SJSA1 (cell line): ENCODE data around the gene IL32. TPM values are rescaled to one million over a fixed set of nuclear protein-coding genes. Genes with fewer than 3 reads are reported as not detected.
"Not testable (repeated sequence)": the region's sequence is repeated elsewhere in the genome, so short reads cannot be mapped to it uniquely, and the experiment has no call there.

Experiments used
- DNase-seq, 2 experiments: peaks; one replicate each; pipeline ENCODE4 v3.0.0-alpha.2; 2015 to 2020; ENCODE audit warnings: low spot score in 2 of 2, low read depth in 1 of 2
- H3K27ac ChIP-seq: fragments of 250-450 bp; sonication (Bioruptor Pico); 2 replicates; pipeline ENCODE4 v1.5.1; 2020; ENCODE audit warnings: mild to moderate bottlenecking, moderate library complexity
- H3K27me3 ChIP-seq: fragments of 250-450 bp; sonication (Bioruptor Pico); replicated peaks from 2 replicates; pipeline ENCODE4 v1.5.1; 2020; ENCODE audit warnings: mild to moderate bottlenecking, moderate library complexity
- H3K36me3 ChIP-seq: fragments of 250-450 bp; sonication (Bioruptor Pico); 2 replicates; pipeline ENCODE4 v1.5.1; 2020; ENCODE audit warnings: mild to moderate bottlenecking
- H3K4me1 ChIP-seq: fragments of 250-450 bp; sonication (Bioruptor Pico); replicated peaks from 2 replicates; pipeline ENCODE4 v1.6.1; 2021; ENCODE audit warnings: mild to moderate bottlenecking
- H3K4me3 ChIP-seq: fragments of 250-450 bp; sonication (Bioruptor Pico); 2 replicates; pipeline ENCODE4 v1.5.1; 2020; ENCODE audit warnings: mild to moderate bottlenecking
- H3K9me3 ChIP-seq: fragments of 250-450 bp; sonication (Bioruptor Pico); replicated peaks from 2 replicates; pipeline ENCODE4 v1.5.1; 2020; ENCODE audit warnings: mild to moderate bottlenecking
- total RNA-seq: library from RNA; depleted of rRNA; stranded (reverse); fragments of >200 nt; shearing (Covaris generic); gene quantifications from 2 replicates; pipeline ENCODE4 v1.2.3, GENCODE V29; 2014

The IL32 gene
- total RNA-seq, 1 experiment from 2014 or later, result 99.8 TPM

DNA sequence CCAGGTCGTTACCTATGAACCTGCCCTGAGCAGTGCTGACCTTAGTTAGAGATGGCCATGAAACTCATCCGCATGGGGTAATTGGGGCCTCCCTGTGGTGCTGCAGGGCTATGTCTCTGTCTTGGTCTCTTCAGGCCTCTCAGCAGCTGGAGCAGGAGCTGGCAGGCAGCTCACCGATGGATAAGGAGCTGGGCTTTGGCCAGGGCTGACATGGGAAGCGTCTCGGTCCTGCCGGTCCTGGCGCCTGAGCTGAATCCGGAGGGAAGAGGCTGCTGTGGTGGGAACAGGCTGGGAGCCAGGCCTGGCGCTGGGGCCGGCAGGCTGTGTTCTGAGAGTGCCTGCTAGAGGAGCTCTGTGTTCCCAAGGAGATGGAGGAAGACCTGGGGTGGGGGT, 10.1 kb downstream of the IL32 start:
- H3K9me3 ChIP-seq, result no peaks in the 10 kb centered on the region
- H3K4me3 ChIP-seq, result no peak overlapping the region
- DNase-seq, result no peak
- H3K4me1 ChIP-seq, result peaks cover 4% of the 10 kb centered on the region; the same call in 1 of the 2 replicates
- no peaks in the 10 kb centered on the region for H3K36me3 ChIP-seq
- peaks cover 12% of the 10 kb centered on the region; the same call in 1 of the 2 replicates for H3K27me3 ChIP-seq
- no peak overlapping the region for H3K27ac ChIP-seq

DNA sequence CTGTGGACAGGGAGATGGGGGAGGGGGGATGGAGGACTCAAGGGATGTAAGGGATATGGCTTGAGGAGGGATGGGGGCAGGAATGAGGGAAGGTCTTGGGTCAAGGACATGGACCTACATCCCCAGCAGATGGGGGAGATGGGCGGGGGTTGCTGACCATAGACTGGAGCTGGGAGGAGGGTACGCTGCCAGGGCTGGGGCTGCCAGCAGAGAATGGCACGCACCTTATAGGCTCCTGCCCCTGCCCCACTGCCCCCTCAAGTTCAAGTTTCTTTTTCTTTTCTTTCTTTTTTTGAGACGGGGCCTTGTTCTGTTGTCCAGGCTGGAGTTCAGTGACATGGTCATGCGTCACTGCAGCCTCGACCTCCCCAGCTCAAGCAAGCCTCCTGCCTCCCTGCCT, 10.5 kb downstream of the IL32 start:
- H3K36me3 ChIP-seq, H3K4me1 ChIP-seq, H3K9me3 ChIP-seq, H3K4me3 ChIP-seq, H3K27ac ChIP-seq, DNase-seq: not testable (repeated sequence)
- peaks cover 12% of the 10 kb centered on the region; the same call in 1 of the 2 replicates for H3K27me3 ChIP-seq

DNA sequence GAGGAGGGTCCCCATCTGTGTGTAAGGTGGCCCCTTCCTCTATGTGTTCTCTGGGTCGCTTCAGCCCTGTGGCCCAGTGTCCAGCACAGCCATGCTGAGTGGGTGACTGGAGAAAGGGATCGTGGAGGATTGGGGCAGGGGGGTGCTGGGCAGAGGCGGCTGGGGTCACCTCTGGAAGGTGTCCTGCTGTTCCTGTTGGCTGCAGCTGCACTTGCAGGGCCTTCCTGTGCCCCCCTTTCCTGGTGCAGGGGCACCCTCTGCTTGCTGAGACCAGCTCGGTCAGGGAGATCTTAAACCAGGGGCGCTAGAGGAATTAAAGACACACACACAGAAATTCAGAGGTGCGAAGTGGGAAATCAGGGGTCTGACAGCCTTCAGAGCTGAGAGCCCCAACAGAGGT, 11.1 kb downstream of the IL32 start:
- peaks cover 12% of the 10 kb centered on the region; the same call in 1 of the 2 replicates for H3K27me3 ChIP-seq
- H3K4me1 ChIP-seq, result peaks cover 4% of the 10 kb centered on the region; the same call in 1 of the 2 replicates
- no peak overlapping the region for H3K27ac ChIP-seq
- DNase-seq, result no peak
- no peaks in the 10 kb centered on the region for H3K36me3 ChIP-seq
- no peaks in the 10 kb centered on the region for H3K9me3 ChIP-seq
- H3K4me3 ChIP-seq, result no peak overlapping the region

DNA sequence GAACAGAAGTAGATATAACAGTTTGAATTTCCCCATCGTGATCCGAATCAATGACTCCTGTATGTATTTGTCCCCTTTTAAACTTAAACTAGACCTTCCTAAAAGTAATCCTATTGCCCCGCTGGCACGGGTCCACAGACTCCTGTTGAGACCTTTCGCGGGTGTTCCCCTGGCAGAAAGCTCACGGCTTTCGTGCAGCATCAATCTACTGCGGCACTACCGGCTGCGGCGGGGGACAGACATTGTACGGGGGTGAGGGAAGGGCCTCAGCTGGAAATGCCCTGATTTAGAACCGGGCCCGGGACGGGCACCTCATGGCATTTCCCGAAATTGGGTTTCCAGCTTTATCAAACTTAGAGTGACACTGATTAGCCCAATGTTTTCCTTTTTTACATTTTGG, 14.6 kb downstream of the IL32 start:
- Histone ChIP-seq H3K36me3 (no peaks in the 10 kb centered on the region), H3K27ac (no peak overlapping the region), H3K9me3 (no peaks in the 10 kb centered on the region), H3K27me3 (peaks cover 12% of the 10 kb centered on the region; the same call in 1 of the 2 replicates), H3K4me3 (no peak overlapping the region), H3K4me1 (peaks cover 4% of the 10 kb centered on the region; the same call in 1 of the 2 replicates)
- no peak for DNase-seq

DNA sequence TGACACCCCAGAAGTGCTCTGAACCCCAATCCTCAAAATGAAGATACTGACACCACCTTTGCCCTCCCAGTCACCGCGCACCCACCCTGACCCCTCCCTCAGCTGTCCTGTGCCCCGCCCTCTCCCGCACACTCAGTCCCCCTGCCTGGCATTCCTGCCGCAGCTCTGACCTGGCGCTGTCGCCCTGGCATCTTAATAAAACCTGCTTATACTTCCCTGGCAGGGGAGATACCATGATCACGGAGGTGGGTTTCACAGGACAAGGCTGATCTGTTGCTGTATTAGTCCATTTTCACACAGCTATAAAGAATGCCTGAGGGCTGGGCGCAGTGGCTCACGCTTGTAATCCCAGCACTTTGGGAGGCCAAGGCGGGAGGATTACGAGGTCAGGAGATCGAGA, 16.5 kb downstream of the IL32 start:
- H3K4me3 ChIP-seq, H3K27ac ChIP-seq, DNase-seq, H3K4me1 ChIP-seq, H3K9me3 ChIP-seq, H3K36me3 ChIP-seq: not testable (repeated sequence)
- H3K27me3 ChIP-seq, result peaks cover 15% of the 10 kb centered on the region; the same call in 1 of the 2 replicates

DNA sequence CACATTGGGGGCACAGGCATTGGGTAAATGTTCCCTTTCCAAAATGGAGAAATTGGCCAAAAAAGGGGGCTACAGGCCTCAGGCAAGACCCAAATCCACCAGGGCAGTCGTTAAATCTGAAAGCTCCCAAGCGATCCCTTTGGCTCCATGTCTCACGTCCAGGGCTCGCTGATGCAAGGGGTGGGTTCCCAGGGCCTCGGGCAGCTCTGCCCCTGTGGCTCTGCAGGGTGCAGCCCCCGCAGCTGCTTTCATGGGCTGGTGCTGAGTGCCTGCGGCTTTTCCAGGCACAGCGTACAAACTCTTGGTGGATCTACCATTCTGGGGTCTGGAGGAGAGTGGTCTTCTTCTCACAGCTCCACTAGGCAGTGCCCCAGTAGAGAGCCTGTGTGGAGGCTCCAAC, 18.0 kb downstream of the IL32 start:
- not testable (repeated sequence) for H3K36me3 ChIP-seq, DNase-seq, H3K4me1 ChIP-seq, H3K27me3 ChIP-seq, H3K9me3 ChIP-seq, H3K4me3 ChIP-seq, H3K27ac ChIP-seq

DNA sequence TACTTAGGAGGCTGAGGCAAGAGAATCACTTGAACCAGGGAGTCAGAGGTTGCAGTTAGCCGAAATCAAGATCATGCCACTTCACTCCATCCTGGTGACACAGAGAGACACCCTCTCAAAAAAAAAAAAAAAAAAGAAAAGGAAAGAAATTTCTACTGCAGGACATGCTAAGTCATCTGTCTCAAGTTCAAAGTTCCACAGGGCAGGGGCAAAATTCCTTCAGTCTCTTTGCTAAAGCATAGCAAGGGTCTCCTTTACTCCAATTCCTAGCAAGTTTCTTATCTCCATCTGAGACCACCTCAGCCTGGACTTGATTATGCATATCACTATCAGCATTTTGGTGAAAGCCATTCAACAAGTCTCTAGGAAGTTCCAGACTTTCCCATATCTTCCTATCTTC, 19.1 kb downstream of the IL32 start:
- Histone ChIP-seq H3K4me1 (no peaks in the 10 kb centered on the region), H3K4me3 (no peak overlapping the region), H3K9me3 (no peaks in the 10 kb centered on the region), H3K27me3 (0 out of 2 replicates have a peak, but pooled peaks cover 3% of the 10 kb centered on the region), H3K27ac (no peak overlapping the region), H3K36me3 (no peaks in the 10 kb centered on the region)
- no peak for DNase-seq

DNA sequence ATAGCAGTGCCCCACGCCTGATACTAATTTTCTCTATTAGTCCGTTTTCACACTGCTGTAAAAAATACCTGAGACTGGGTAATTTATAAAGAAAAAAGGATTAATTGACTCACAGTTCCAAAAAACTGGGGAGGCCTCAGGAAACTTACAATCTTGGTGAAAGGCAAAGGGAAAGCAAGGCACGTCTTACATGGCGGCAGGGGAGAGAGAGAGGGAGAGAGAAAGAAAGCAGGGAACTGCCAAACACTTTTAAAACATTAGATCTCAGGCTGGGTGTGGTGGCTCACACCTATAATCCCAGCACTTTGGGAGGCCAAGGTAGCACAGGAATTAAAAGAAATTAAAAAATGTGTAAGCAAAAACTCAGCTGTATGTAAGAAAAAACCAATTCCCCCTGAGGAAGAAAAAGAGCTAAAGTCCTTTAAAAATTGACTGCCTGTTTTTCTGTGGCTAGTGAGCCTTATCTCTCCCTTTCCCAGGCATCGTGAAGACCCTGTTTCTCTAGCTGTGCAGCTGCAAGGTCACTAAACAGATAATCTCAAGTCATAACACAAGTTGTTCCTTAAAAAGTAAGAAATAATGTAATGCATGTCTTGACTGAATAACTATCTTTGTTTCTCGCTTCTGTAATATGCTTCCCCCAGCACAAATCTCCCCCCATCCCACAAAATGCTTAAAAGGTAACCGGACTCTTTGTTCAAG, 19.7 kb downstream of the IL32 start:
- Histone ChIP-seq H3K27me3 (0 out of 2 replicates have a peak, but pooled peaks cover 3% of the 10 kb centered on the region), H3K4me1 (no peaks in the 10 kb centered on the region)

DNA sequence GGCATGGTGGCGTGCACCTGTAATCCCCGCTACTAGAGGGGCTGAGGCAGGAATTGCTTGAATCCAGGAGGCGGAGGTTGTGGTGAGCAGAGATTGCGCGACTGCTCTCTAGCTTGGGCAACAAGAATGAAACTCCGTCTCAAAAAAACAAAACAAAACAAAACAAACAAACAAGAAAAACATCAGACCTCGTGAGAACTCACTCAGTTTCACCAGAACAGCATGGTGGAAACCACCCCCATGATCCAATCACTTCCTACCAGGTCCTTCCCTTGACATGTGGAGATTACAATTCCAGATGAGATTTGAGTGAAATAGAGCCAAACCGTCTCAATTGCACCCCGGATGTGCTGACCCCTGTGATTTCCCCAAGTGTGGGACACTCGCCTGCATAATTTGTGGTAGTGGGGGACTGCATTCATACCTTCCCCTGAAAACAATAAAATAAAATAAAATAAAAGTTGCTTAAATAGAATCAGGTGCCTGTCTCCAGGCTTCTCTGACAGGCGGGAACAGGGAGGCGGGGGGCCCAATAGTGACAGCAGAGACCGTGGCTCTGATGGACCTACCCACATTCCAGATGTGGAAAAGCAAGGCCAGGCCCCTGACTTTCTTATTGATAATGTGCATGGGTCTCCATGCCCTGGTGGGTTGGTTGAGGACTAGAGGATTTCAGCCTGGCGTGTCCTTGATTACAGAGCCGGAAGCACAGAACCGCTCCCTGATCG, 20.6 kb downstream of the IL32 start:
- DNase-seq, result no peak
- no peaks in the 10 kb centered on the region for H3K4me1 ChIP-seq
- no peaks in the 10 kb centered on the region for H3K36me3 ChIP-seq
- no peaks in the 10 kb centered on the region for H3K9me3 ChIP-seq
- H3K4me3 ChIP-seq, result no peak overlapping the region
- no peak overlapping the region for H3K27ac ChIP-seq
- 0 out of 2 replicates have a peak, but pooled peaks cover 3% of the 10 kb centered on the region for H3K27me3 ChIP-seq

More for the DNA sequence above, 19.7 kb downstream of the IL32 start:
- H3K36me3 ChIP-seq, result no peaks in the 10 kb centered on the region
- H3K9me3 ChIP-seq, result no peaks in the 10 kb centered on the region
- no peak for DNase-seq
- H3K27ac ChIP-seq, result no peak overlapping the region
- no peak overlapping the region for H3K4me3 ChIP-seq

DNA sequence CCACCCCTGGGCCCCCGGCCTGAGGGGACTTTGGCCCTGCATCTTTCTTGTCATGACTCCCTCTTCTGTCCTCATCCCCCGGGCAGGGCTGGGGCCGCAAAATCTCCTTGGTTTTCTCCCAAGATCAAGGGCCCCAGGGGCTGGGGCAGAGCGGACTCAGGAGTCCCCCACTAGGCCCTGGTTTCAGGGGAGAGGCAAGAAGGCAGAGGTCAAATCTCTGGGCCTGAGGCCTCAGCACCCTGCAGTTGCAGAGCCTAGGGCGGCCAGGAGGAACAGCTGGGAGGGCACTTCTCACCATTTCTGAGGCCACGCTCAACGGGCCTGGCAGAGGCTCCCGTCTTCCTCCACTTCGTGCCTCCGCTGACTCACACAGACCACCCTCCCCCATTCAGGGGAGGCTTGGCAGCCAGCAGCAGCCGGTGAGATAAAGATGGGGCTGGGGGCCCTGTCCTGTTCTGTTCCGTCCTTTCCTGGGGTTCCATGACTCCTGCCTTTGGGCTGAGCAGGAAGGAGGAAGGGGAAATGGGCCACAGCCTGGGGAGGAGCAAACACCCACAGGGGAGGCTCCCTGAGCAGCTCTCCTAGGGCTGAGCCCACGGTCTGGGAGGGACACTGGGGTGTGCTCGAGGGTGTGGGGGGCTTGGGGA, 21.3 kb downstream of the IL32 start:
- Histone ChIP-seq H3K27me3 (0 out of 2 replicates have a peak, but pooled peaks cover 3% of the 10 kb centered on the region), H3K4me3 (no peak overlapping the region), H3K9me3 (no peaks in the 10 kb centered on the region), H3K36me3 (no peaks in the 10 kb centered on the region), H3K4me1 (no peaks in the 10 kb centered on the region), H3K27ac (no peak overlapping the region)
- DNase-seq, result no peak

DNA sequence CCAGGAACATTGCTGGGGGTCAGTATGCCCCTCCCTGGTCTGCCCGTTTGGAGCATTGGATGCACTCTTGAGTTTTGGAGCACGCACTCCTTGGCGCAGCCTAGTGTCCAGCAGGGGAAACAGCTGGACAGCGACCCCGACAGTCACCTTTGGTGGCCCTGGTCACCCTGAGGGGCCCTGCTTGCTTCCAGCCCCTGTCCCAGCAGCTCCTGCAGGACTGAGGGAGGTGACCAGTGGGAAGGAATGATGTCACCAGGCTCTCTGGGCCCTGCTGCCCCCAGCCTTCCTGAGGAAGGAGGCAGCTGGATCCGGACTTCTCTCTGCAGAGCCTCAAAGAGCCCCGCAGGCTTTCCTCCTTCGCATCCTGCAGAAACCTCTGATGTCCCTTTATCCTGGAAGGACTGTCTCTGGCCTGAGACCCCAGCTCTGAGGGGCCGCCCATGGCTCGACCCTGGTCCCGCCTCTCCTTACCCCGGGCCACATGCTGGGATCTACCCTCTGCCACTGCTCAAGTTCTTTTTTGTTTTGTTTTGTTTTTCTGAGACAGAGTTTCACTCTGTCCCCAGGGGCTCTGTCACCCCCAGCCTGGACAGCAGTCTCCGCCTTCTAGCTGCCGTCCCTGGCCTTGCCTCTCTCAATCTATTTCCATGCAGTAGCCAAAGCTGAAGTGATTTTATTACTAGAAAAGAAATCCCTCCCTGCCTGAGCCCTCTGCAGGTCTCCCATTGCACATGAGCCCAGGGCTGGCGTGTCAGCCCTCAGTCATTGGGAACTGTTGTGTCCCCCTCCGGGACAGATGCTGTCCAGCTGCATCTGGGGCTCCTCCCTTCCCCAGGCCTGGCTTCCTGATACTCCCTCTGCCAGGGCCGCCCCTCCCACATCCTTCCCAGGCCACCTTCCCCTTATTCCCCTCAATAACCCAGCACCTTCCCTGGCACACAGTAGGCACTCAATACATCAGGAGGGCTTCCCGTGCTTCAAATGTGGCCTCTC, 22.1 kb downstream of the IL32 start:
- Histone ChIP-seq H3K9me3 (no peaks in the 10 kb centered on the region), H3K36me3 (no peaks in the 10 kb centered on the region), H3K4me1 (no peaks in the 10 kb centered on the region), H3K27ac (no peak overlapping the region), H3K4me3 (no peak overlapping the region), H3K27me3 (0 out of 2 replicates have a peak, but pooled peaks cover 3% of the 10 kb centered on the region)
- no peak for DNase-seq

DNA sequence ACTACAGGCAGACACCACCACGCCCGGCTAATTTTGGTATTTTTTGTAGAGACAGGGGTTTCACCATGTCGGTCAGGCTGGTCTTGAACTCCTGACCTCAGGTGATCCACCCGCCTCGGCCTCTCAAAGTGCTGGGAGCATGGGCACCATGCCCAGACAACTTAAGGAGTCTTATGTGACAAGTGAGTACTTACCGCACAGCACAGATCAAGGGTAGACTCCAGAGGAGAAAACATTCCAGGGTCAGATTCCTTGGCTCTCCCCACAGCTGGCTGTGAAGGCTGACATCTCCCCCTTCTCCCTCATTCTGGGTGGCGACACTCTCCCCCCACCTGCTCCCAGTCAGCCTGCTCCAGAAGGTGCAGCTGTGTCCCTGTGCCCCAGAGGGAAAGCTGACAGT, 23.0 kb downstream of the IL32 start:
- no peak overlapping the region for H3K27ac ChIP-seq
- DNase-seq, result no peak
- H3K4me3 ChIP-seq, result no peak overlapping the region
- H3K27me3 ChIP-seq, result 0 out of 2 replicates have a peak, but pooled peaks cover 3% of the 10 kb centered on the region
- H3K36me3 ChIP-seq, result no peaks in the 10 kb centered on the region
- no peaks in the 10 kb centered on the region for H3K4me1 ChIP-seq
- H3K9me3 ChIP-seq, result no peaks in the 10 kb centered on the region
